Activated CD4-positive, alpha-beta T cell treated with anti-CD3 and anti-CD28 coated beads, Interleukin-2, Interleukin-4, amounts not matched to agents 100 ng/mL and 50 ng/mL, durations not matched to agents 16 hours and 8 hours (primary cell): Measurements from ENCODE around the gene TMEM260.
"Not testable (repeated sequence)": the region's sequence is repeated elsewhere in the genome, so short reads cannot be mapped to it uniquely, and the experiment has no call there.

Experiments
- DNase-seq: peaks from one replicate; pipeline ENCODE4 v3.0.0-alpha.2; 2020; ENCODE audit warnings: low spot score

Gene TMEM260

GRCh38 chr14:56598519-56598918 is 18.9 kb downstream of the TMEM260 start:
- DNase-seq, result no peak

GRCh38 chr14:56603648-56604047 is 24.1 kb downstream of the TMEM260 start:
- DNase-seq, result no peak

- no peak for DNase-seq
These were observed 29.1 kb downstream of the TMEM260 start for GRCh38 chr14:56608689-56609088.

- not testable (repeated sequence) for DNase-seq
These were observed 32.1 kb downstream of the TMEM260 start for GRCh38 chr14:56611663-56612062.

GRCh38 chr14:56617084-56617483 is 37.5 kb downstream of the TMEM260 start:
- no peak for DNase-seq

- no peak for DNase-seq
These were observed 51.1 kb downstream of the TMEM260 start for GRCh38 chr14:56630707-56631106.

GRCh38 chr14:56632195-56632594 is 52.6 kb downstream of the TMEM260 start:
- DNase-seq, result no peak

- DNase-seq, result no peak
These were observed 53.9 kb downstream of the TMEM260 start for GRCh38 chr14:56633544-56633943.

GRCh38 chr14:56635041-56635440 is 55.4 kb downstream of the TMEM260 start:
- DNase-seq, result no peak

- DNase-seq, result no peak
These were observed 67.9 kb downstream of the TMEM260 start for GRCh38 chr14:56647493-56647892.

- no peak for DNase-seq
These were observed 69.1 kb downstream of the TMEM260 start for GRCh38 chr14:56648508-56649301.

GRCh38 chr14:56649382-56649781 is 69.8 kb downstream of the TMEM260 start:
- DNase-seq, result no peak

- DNase-seq, result no peak
These were observed 70.5 kb downstream of the TMEM260 start for GRCh38 chr14:56650048-56650447.

- no peak for DNase-seq
These were observed 71.4 kb downstream of the TMEM260 start for GRCh38 chr14:56650979-56651378.

GRCh38 chr14:56657604-56658003 is 78.0 kb downstream of the TMEM260 start:
- DNase-seq, result no peak

GRCh38 chr14:56659378-56659777 is 79.8 kb downstream of the TMEM260 start:
- no peak for DNase-seq

GRCh38 chr14:56659964-56660551 is 80.5 kb downstream of the TMEM260 start:
- peak; percentile 11 for DNase-seq

- DNase-seq, result no peak
These were observed 81.2 kb downstream of the TMEM260 start for GRCh38 chr14:56660677-56661389.

- DNase-seq, result no peak
These were observed 81.9 kb downstream of the TMEM260 start for GRCh38 chr14:56661478-56661877.

GRCh38 chr14:56664811-56665421 is 85.3 kb downstream of the TMEM260 start:
- DNase-seq, result no peak

GRCh38 chr14:56666294-56666693 is 86.7 kb downstream of the TMEM260 start:
- DNase-seq, result no peak

GRCh38 chr14:56666716-56667115 is 87.1 kb downstream of the TMEM260 start:
- DNase-seq, result no peak

GRCh38 chr14:56667290-56667689 is 87.7 kb downstream of the TMEM260 start:
- DNase-seq, result not testable (repeated sequence)
